Peyer's patch (tissue), 4 donors: Measurements from ENCODE around the gene SMC3. TPM values are rescaled to one million over a fixed set of nuclear protein-coding genes. Genes with fewer than 3 reads are reported as not detected.
A peak's percentile ranks its signal among the peaks of the same experiment; 100 is the strongest.

ENCODE experiments used
- DNase-seq, 3 donors: peaks; one replicate each; pipeline ENCODE4 v3.0.0-alpha.2; 2017 to 2019
- H3K27ac ChIP-seq, 4 donors: fragments of 200-600 bp; sonication (generic); one replicate each; pipeline ENCODE4 v1.5.1; 2016 to 2019
- H3K27me3 ChIP-seq, 2 donors: fragments of 200-600 bp; sonication (generic); one replicate each; pipeline ENCODE4 v1.5.1; 2019
- H3K36me3 ChIP-seq, 3 donors: fragments of 200-600 bp; sonication (generic); one replicate each; pipeline ENCODE4 v1.5.1; 2016 to 2019
- H3K4me1 ChIP-seq, 4 donors: fragments of 200-600 bp; sonication (generic); one replicate each; pipeline ENCODE4 v1.5.1; 2016 to 2019
- H3K4me3 ChIP-seq, 4 donors: fragments of 200-600 bp; sonication (generic); 1 replicate in 3 of 4; 2 replicates in 1 of 4; pipeline ENCODE4 v1.5.1; 2016 to 2019; ENCODE audit warnings: mild to moderate bottlenecking in 1 of 4
- H3K9me3 ChIP-seq, 4 donors: fragments of 200-600 bp; sonication (generic); one replicate each; pipeline ENCODE4 v1.5.1; 2016 to 2019; ENCODE audit warnings: mild to moderate bottlenecking in 1 of 4
- CTCF ChIP-seq, 6 experiments: fragments of 450-650 bp in 4 of 6; fragments of 200-600 bp in 2 of 6; sonication (generic) in 1 of 6; IDR thresholded peaks; one replicate each; pipeline ENCODE4 v1.5.1; 2017 to 2019; ENCODE audit warnings: antibody characterized with exemption in 6 of 6, mild to moderate bottlenecking in 3 of 6, moderate library complexity in 1 of 6
- POLR2A ChIP-seq, 2 donors: fragments of 450-650 bp; IDR thresholded peaks; one replicate each; pipeline ENCODE4 v1.5.1; 2017; ENCODE audit warnings: antibody characterized with exemption in 2 of 2, mild to moderate bottlenecking in 2 of 2, moderate library complexity in 2 of 2
- total RNA-seq, 4 donors: library from RNA; depleted of rRNA; stranded (reverse); fragments of >200 nt; gene quantifications; one replicate each; pipeline ENCODE4 v1.1.0, GENCODE V29; 2016

Gene SMC3
- total RNA-seq, 4 donors from 2014 or later = 21.9 to 37.1 (median 33.0) TPM

GRCh38 chr10:110568055-110568735 is 700 bp downstream of the SMC3 start:
- Histone ChIP-seq H3K4me3 (peak overlapping the region; percentile 74 to 96 (median 88)), H3K9me3 (no peaks in the 10 kb centered on the region), H3K27ac (peak overlapping the region; percentile 83 to 94 (median 89)), H3K36me3 (no peaks in the 10 kb centered on the region), H3K27me3 (no peaks in the 10 kb centered on the region), H3K4me1 (peaks cover 0 to 12% (median 7%) of the 10 kb centered on the region in 4 donors)
- peak in 2 of 3 donors; percentile 58 to 75 for DNase-seq
- TF ChIP-seq POLR2A (IDR thresholded peaks at IDR 0.05) (no peak), CTCF (IDR thresholded peaks at IDR 0.05) (no peak)

- no peak for DNase-seq
- H3K4me3 ChIP-seq = peak overlapping the region in 2 of 4 donors; percentile 74 to 95
- H3K9me3 ChIP-seq = no peaks in the 10 kb centered on the region
- H3K4me1 ChIP-seq = peaks cover 0 to 12% (median 7%) of the 10 kb centered on the region in 4 donors
- TF ChIP-seq POLR2A (IDR thresholded peaks at IDR 0.05) (no peak), CTCF (IDR thresholded peaks at IDR 0.05) (no peak)
- no peaks in the 10 kb centered on the region for H3K27me3 ChIP-seq
- no peaks in the 10 kb centered on the region for H3K36me3 ChIP-seq
- H3K27ac ChIP-seq = peak overlapping the region in 1 of 4 donors; percentile 8
Observed at GRCh38 chr10:110569122-110569521, 1.6 kb downstream of the SMC3 start.

GRCh38 chr10:110569736-110570135 is 2.2 kb downstream of the SMC3 start:
- no peaks in the 10 kb centered on the region for H3K27me3 ChIP-seq
- no peak for DNase-seq
- no peaks in the 10 kb centered on the region for H3K9me3 ChIP-seq
- no peak for TF ChIP-seq POLR2A (IDR thresholded peaks at IDR 0.05)
- no peak for TF ChIP-seq CTCF (IDR thresholded peaks at IDR 0.05)
- peaks cover 0 to 4% (median 0%) of the 10 kb centered on the region in 3 donors for H3K36me3 ChIP-seq
- peak overlapping the region in 1 of 4 donors; percentile 8 for H3K27ac ChIP-seq
- peak overlapping the region in 1 of 4 donors; percentile 74 for H3K4me3 ChIP-seq
- H3K4me1 ChIP-seq = peaks cover 0 to 12% (median 7%) of the 10 kb centered on the region in 4 donors

GRCh38 chr10:110571093-110571743 is 3.7 kb downstream of the SMC3 start:
- Histone ChIP-seq H3K27ac (no peak overlapping the region), H3K36me3 (peaks cover 0 to 12% (median 0%) of the 10 kb centered on the region in 3 donors), H3K4me1 (peaks cover 0 to 12% (median 7%) of the 10 kb centered on the region in 4 donors), H3K9me3 (no peaks in the 10 kb centered on the region), H3K4me3 (no peak overlapping the region), H3K27me3 (no peaks in the 10 kb centered on the region)
- no peak for TF ChIP-seq CTCF (IDR thresholded peaks at IDR 0.05)
- TF ChIP-seq POLR2A (IDR thresholded peaks at IDR 0.05) = no peak
- no peak for DNase-seq

- DNase-seq = no peak
- no peaks in the 10 kb centered on the region for H3K27me3 ChIP-seq
- H3K4me3 ChIP-seq = no peak overlapping the region
- TF ChIP-seq CTCF (IDR thresholded peaks at IDR 0.05) (no peak), POLR2A (IDR thresholded peaks at IDR 0.05) (no peak)
- no peaks in the 10 kb centered on the region for H3K9me3 ChIP-seq
- peaks cover 0 to 12% (median 7%) of the 10 kb centered on the region in 4 donors for H3K4me1 ChIP-seq
- H3K36me3 ChIP-seq = peaks cover 0 to 20% (median 0%) of the 10 kb centered on the region in 3 donors
- no peak overlapping the region for H3K27ac ChIP-seq
Observed at GRCh38 chr10:110572862-110573261, 5.4 kb downstream of the SMC3 start.
